Endothelial cell of umbilical vein (primary cell): Measurements from ENCODE around the gene RYR3. TPM values are rescaled to one million over a fixed set of nuclear protein-coding genes. Genes with fewer than 3 reads are reported as not detected.

Experiments
- BruUV-seq: library from RNA; stranded (reverse); fragments of 400-500 nt; replicated peaks from 2 replicates; lab custom pipeline; 2021; lab: Mats Ljungman, UMichigan
- CTCF ChIA-PET: fragments of 300-600, 350-600 bp; sonication (Branson Sonifier 250); formaldehyde crosslinking; loops from one replicate; lab custom pipeline; 2021; ENCODE audit warnings: antibody characterized with exemption, inconsistent platforms; lab: Charles Lee
- POLR2A ChIA-PET: fragments of 300-600, 350-600 bp; sonication (Branson Sonifier 250); formaldehyde crosslinking; loops from one replicate; lab custom pipeline; 2021; ENCODE audit warnings: antibody characterized with exemption, inconsistent platforms; lab: Charles Lee
- DNase-seq: peaks from one replicate; pipeline ENCODE4 v3.0.0-alpha.2; 2011; ENCODE audit warnings: low read depth, low spot score
- FAIRE-seq: peaks from 2 replicates; lab custom pipeline; 2011; peaks lifted over from hg19 to GRCh38; lab: Jason Lieb, UNC
- H2AFZ ChIP-seq: 2 replicates; pipeline ENCODE4 v1.6.0; 2012; ENCODE audit warnings: low read depth, low read length, control low read depth, inconsistent platforms
- H3K27ac ChIP-seq: 2 replicates; pipeline ENCODE4 v1.5.1; 2011; ENCODE audit warnings: low read depth, mild to moderate bottlenecking, control low read depth, low read length, moderate library complexity; ENCODE audit not compliant: insufficient read depth
- H3K27me3 ChIP-seq, 2 experiments: 2 replicates each; pipeline versions ENCODE4 v1.6.0 to v1.6.1; 2011; ENCODE audit warnings: low read length in 2 of 2, mixed read lengths in 1 of 2; ENCODE audit not compliant: control insufficient read depth in 2 of 2, insufficient read depth in 2 of 2
- H3K36me3 ChIP-seq, 2 experiments: 2 replicates in 1 of 2; 3 replicates in 1 of 2; pipeline ENCODE4 v1.5.1; 2011; ENCODE audit warnings: low read length in 2 of 2, mild to moderate bottlenecking in 1 of 2, moderate library complexity in 1 of 2; ENCODE audit not compliant: control insufficient read depth in 2 of 2, insufficient read depth in 2 of 2; ENCODE audit errors: extremely low read depth in 1 of 2
- H3K4me1 ChIP-seq: 3 replicates; pipeline ENCODE4 v1.5.1; 2011; ENCODE audit warnings: mild to moderate bottlenecking, low read length; ENCODE audit not compliant: control insufficient read depth, insufficient read depth; ENCODE audit errors: extremely low read depth
- H3K4me2 ChIP-seq: 2 replicates; pipeline ENCODE4 v1.6.1; 2011; ENCODE audit warnings: low read length, control low read depth, mixed read lengths; ENCODE audit not compliant: insufficient read depth
- H3K4me3 ChIP-seq, 3 experiments: fragments of 200-600 bp in 1 of 3; sonication (generic), shearing (Covaris generic) in 1 of 3; replicated peaks in 1 of 3; 2 replicates each; pipeline ENCODE4 v1.5.1; 2011 to 2016; ENCODE audit warnings: control low read depth in 3 of 3, low read length in 3 of 3, mild to moderate bottlenecking in 2 of 3, inconsistent platforms in 1 of 3, low read depth in 1 of 3, moderate library complexity in 1 of 3; ENCODE audit not compliant: insufficient read depth in 1 of 3
- H3K79me2 ChIP-seq: 2 replicates; pipeline ENCODE4 v1.6.0; 2012; ENCODE audit warnings: low read length, inconsistent platforms; ENCODE audit not compliant: control insufficient read depth, insufficient read depth
- H3K9ac ChIP-seq: replicated peaks from 2 replicates; pipeline ENCODE3; 2011; ENCODE audit warnings: low read length, control low read depth; ENCODE audit not compliant: insufficient read depth; ENCODE audit errors: extremely low read depth
- H3K9me1 ChIP-seq: replicated peaks from 3 replicates; pipeline ENCODE4 v1.6.0; 2011; ENCODE audit warnings: mild to moderate bottlenecking, low read length; ENCODE audit not compliant: control insufficient read depth, insufficient read depth; ENCODE audit errors: extremely low read depth
- H3K9me3 ChIP-seq: replicated peaks from 2 replicates; pipeline ENCODE4 v1.5.1; 2012; ENCODE audit warnings: low read length, inconsistent platforms; ENCODE audit not compliant: control insufficient read depth, insufficient read depth
- H4K20me1 ChIP-seq: replicated peaks from 2 replicates; pipeline ENCODE3; 2011; ENCODE audit warnings: mild to moderate bottlenecking, low read length; ENCODE audit not compliant: control insufficient read depth, insufficient read depth; ENCODE audit errors: extremely low read depth
- CTCF ChIP-seq, 2 donors: IDR thresholded peaks; 1 replicate in 1 of 2; 2 replicates in 1 of 2; pipeline ENCODE4 v1.5.1; 2011; ENCODE audit warnings: low read length in 2 of 2, mild to moderate bottlenecking in 2 of 2, moderate library complexity in 2 of 2, control low read depth in 1 of 2, inconsistent platforms in 1 of 2, low read depth in 1 of 2; ENCODE audit not compliant: insufficient read depth in 1 of 2; ENCODE audit errors: extremely low read depth in 1 of 2
- EZH2 ChIP-seq: IDR thresholded peaks from 2 replicates; pipeline ENCODE4 v1.6.1; 2012; ENCODE audit warnings: borderline replicate concordance, low read depth, mild to moderate bottlenecking, moderate library complexity, low read length, inconsistent platforms; ENCODE audit not compliant: severe bottlenecking
- FOS ChIP-seq: IDR thresholded peaks from 2 replicates; pipeline ENCODE4 v1.6.1; 2011; ENCODE audit warnings: mild to moderate bottlenecking, low read length, moderate library complexity, borderline replicate concordance; ENCODE audit not compliant: insufficient read depth
- GATA2 ChIP-seq: IDR thresholded peaks from 2 replicates; pipeline ENCODE4 v1.7.0; 2011; ENCODE audit warnings: low read depth, mild to moderate bottlenecking, moderate library complexity, mixed read lengths, low read length; ENCODE audit not compliant: insufficient read length, insufficient read depth
- JUN ChIP-seq: IDR thresholded peaks from 2 replicates; pipeline ENCODE4 v1.6.1; 2011; ENCODE audit warnings: borderline replicate concordance, low read depth; ENCODE audit not compliant: insufficient read length, insufficient read depth
- MAX ChIP-seq: IDR thresholded peaks from 2 replicates; pipeline ENCODE4 v1.6.1; 2011; ENCODE audit not compliant: insufficient read depth, insufficient read length
- MYC ChIP-seq: IDR thresholded peaks from one replicate; pipeline ENCODE4 v1.6.1; 2011; ENCODE audit warnings: mild to moderate bottlenecking, low read depth, low read length
- POLR2A ChIP-seq: IDR thresholded peaks from 2 replicates; pipeline ENCODE4 v1.6.1; 2012; ENCODE audit warnings: low read depth, mild to moderate bottlenecking, control low read depth, low read length
- POLR2AphosphoS5 ChIP-seq: IDR thresholded peaks from 2 replicates; pipeline ENCODE4 v1.6.1; 2012; ENCODE audit warnings: low read depth, mild to moderate bottlenecking, control low read depth, low read length, moderate library complexity; ENCODE audit not compliant: insufficient read depth
- dilution Hi-C: fragments of 300-500 bp; cut with MboI; formaldehyde crosslinking; loops from one replicate; pipeline ENCODE4 v1.15.0; 2019; ENCODE audit warnings: low sequenced_read_pairs; ENCODE audit not compliant: extremely low pct_ligation_motif_present
- intact Hi-C: fragments of 100-400 bp; cut with micrococcal nuclease; formaldehyde crosslinking; loops from one replicate; pipeline ENCODE4 v1.10.0; 2022
- polyA plus RNA-seq, 4 experiments: library from polyadenylated mRNA; depleted of rRNA in 3 of 4; stranded (reverse) in 3 of 4; unstranded in 1 of 4; fragments of >200 nt; gene quantifications; 2 replicates each; pipeline versions ENCODE4 v1.2.1 to v1.2.3, GENCODE V29; 2011 to 2012; ENCODE audit warnings: missing spikeins in 1 of 4
- total RNA-seq: library from RNA; stranded (reverse); gene quantifications from 2 replicates; pipeline ENCODE4 v1.2.3, GENCODE V29; 2021

RYR3 gene
- total and polyA plus RNA-seq, 2 donors (not counting 3 experiments of a cell fraction or from before 2014, with no cell fraction given): not detected

DNA sequence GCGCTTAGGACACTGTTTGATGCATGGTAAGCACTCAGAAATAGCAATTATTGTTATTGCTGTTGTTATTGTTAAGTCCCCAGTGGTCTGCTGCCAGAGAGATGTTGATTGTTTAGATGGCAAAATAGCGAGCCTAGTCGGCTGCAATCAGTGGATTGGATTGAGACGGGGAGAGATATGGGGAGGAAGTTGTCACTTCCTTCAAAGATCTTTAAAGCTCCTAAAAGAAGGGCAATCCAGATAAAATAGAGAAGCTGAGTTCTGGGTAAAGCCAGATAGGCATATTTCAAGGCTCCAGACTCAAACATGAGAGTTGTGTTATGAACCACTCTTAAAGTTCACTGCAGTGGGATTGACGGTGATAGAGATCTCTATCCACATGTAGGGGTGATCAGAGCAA, 64.5 kb downstream of the RYR3 start:
- Histone ChIP-seq H2AFZ (no peak overlapping the region), H3K9ac (no peak overlapping the region), H3K79me2 (no peaks in the 10 kb centered on the region), H3K27ac (no peak overlapping the region), H3K9me3 (no peaks in the 10 kb centered on the region), H3K36me3 (no peaks in the 10 kb centered on the region), H3K4me3 (no peak overlapping the region), H3K4me2 (no peak overlapping the region), H3K9me1 (no peaks in the 10 kb centered on the region), H3K27me3 (no peaks in the 10 kb centered on the region), H3K4me1 (no peaks in the 10 kb centered on the region), H4K20me1 (no peaks in the 10 kb centered on the region)
- CTCF ChIA-PET: interaction anchor here (1.2 kb wide), 1 partner anchor 9 kb away, joined by 3 read pairs; no protein-coding TSS in a partner anchor
- FAIRE-seq (no peak), DNase-seq (no peak)
- intact Hi-C loops (no loop called here), dilution Hi-C loops (no loop called here)
- POLR2A ChIA-PET: no interaction called here
- TF ChIP-seq MYC: no peak
- no peak for TF ChIP-seq POLR2AphosphoS5
- no peak for TF ChIP-seq MAX
- TF ChIP-seq GATA2: no peak
- TF ChIP-seq EZH2: no peak
- TF ChIP-seq POLR2A: no peak
- no peak for TF ChIP-seq JUN
- no peak for TF ChIP-seq CTCF (IDR thresholded peaks at IDR 0.05; ENCODE audit: extremely low read depth in 1 of 2, insufficient read depth in 1 of 2, low read depth in 1 of 2, low read length in 2 of 2)
- no peak for TF ChIP-seq FOS
- no TSS peak for BruUV-seq
